Smooth muscle cell (in vitro differentiated cells): ENCODE data around the gene PLK1. TPM values are rescaled to one million over a fixed set of nuclear protein-coding genes. Genes with fewer than 3 reads are reported as not detected.

Experiments used
- DNase-seq: peaks from one replicate; lab custom pipeline; 2025; ENCODE audit not compliant: unreplicated experiment; lab: John Stamatoyannopoulos, UW
- H2AFZ ChIP-seq: fragments of 200-600 bp; sonication (generic); 2 replicates; pipeline ENCODE4 v1.6.0; 2016; ENCODE audit warnings: antibody characterized with exemption, low read depth, mild to moderate bottlenecking
- H3F3A ChIP-seq: fragments of 200-600 bp; sonication (generic); 2 replicates; pipeline ENCODE4 v1.6.0; 2017; ENCODE audit warnings: antibody characterized with exemption, low read depth
- H3K27ac ChIP-seq: fragments of 200-600 bp; sonication (generic); 2 replicates; pipeline ENCODE4 v1.5.1; 2016; ENCODE audit warnings: low read depth, mild to moderate bottlenecking
- H3K27me3 ChIP-seq: fragments of 200-600 bp; sonication (generic); 2 replicates; pipeline ENCODE4 v1.6.1; 2016; ENCODE audit warnings: low read depth, mild to moderate bottlenecking
- H3K36me3 ChIP-seq: fragments of 200-600 bp; sonication (generic); 2 replicates; pipeline ENCODE4 v1.5.1; 2016; ENCODE audit warnings: low read depth
- H3K4me1 ChIP-seq: fragments of 200-600 bp; sonication (generic); 2 replicates; pipeline ENCODE4 v1.5.1; 2016; ENCODE audit warnings: low read depth
- H3K4me2 ChIP-seq: fragments of 200-600 bp; sonication (generic); 2 replicates; pipeline ENCODE4 v1.6.0; 2016; ENCODE audit warnings: mild to moderate bottlenecking
- H3K4me3 ChIP-seq: fragments of 200-600 bp; sonication (generic); 2 replicates; pipeline ENCODE4 v1.5.1; 2016; ENCODE audit warnings: mild to moderate bottlenecking
- H3K79me2 ChIP-seq: fragments of 200-600 bp; sonication (generic); 2 replicates; pipeline ENCODE4 v1.6.0; 2016; ENCODE audit warnings: low read depth, mild to moderate bottlenecking
- H3K9ac ChIP-seq: fragments of 200-600 bp; sonication (generic); 2 replicates; pipeline ENCODE4 v1.6.0; 2016; ENCODE audit warnings: low read depth
- H3K9me3 ChIP-seq: fragments of 200-600 bp; sonication (generic); replicated peaks from 2 replicates; pipeline ENCODE4 v1.5.1; 2016; ENCODE audit warnings: low read depth
- H4K20me1 ChIP-seq: fragments of 200-600 bp; sonication (generic); 2 replicates; pipeline ENCODE4 v1.6.0; 2016; ENCODE audit warnings: low read depth
- CTCF ChIP-seq: fragments of 200-600 bp; sonication (generic); IDR thresholded peaks from 2 replicates; pipeline ENCODE4 v1.5.1; 2017; ENCODE audit warnings: borderline replicate concordance, mild to moderate bottlenecking, antibody characterized with exemption; ENCODE audit not compliant: insufficient read depth, poor library complexity, severe bottlenecking
- WGBS: methylation state at CpG from one replicate; pipeline ENCODE4 v1.1.7; 2016; ENCODE audit warnings: low lambda C conversion rate; 5-methylcytosine and 5-hydroxymethylcytosine counted together
- polyA plus RNA-seq: library from polyadenylated mRNA; unstranded; fragments of >200 nt; fragmentation: Nextera tagmentation; extraction: Ambion mirVana; gene quantifications from 2 replicates; pipeline ENCODE4 v1.2.1, GENCODE V29; 2016
- total RNA-seq: library from RNA; depleted of rRNA; stranded (reverse); fragments of >200 nt; gene quantifications from 2 replicates; pipeline ENCODE4 v1.2.3, GENCODE V29; 2014

PLK1 gene
- total and polyA plus RNA-seq, 2 experiments from 2014 or later: 15.5 to 29.7 TPM

GRCh38 chr16:23683487-23683886 lies 4.8 kb downstream of the PLK1 start:
- Histone ChIP-seq H3K4me3 (no peak overlapping the region), H3K9ac (no peak overlapping the region), H2AFZ (no peak overlapping the region), H3K4me1 (peaks cover 11% of the 10 kb centered on the region), H3F3A (no peaks in the 10 kb centered on the region), H3K79me2 (peaks cover 23% of the 10 kb centered on the region), H4K20me1 (peaks cover 15% of the 10 kb centered on the region), H3K27me3 (no peaks in the 10 kb centered on the region), H3K9me3 (no peaks in the 10 kb centered on the region), H3K27ac (no peak overlapping the region), H3K36me3 (no peaks in the 10 kb centered on the region), H3K4me2 (no peak overlapping the region)
- TF ChIP-seq CTCF: no peak
- no peak for DNase-seq
- 96% methylated on average over 3 of the region's 3 CpGs for WGBS

GRCh38 chr16:23687034-23687808 lies 8.5 kb downstream of the PLK1 start:
- H3K9ac ChIP-seq: no peak overlapping the region
- DNase-seq: no peak
- H2AFZ ChIP-seq: no peak overlapping the region
- H3K27ac ChIP-seq: no peak overlapping the region
- 94% methylated on average over 16 of the region's 16 CpGs for WGBS
- H3K4me2 ChIP-seq: no peak overlapping the region
- TF ChIP-seq CTCF: no peak
- H3K36me3 ChIP-seq: no peaks in the 10 kb centered on the region
- no peaks in the 10 kb centered on the region for H3F3A ChIP-seq
- H3K9me3 ChIP-seq: no peaks in the 10 kb centered on the region
- no peaks in the 10 kb centered on the region for H3K27me3 ChIP-seq
- H3K79me2 ChIP-seq: no peaks in the 10 kb centered on the region
- H3K4me1 ChIP-seq: no peaks in the 10 kb centered on the region
- no peaks in the 10 kb centered on the region for H4K20me1 ChIP-seq
- no peak overlapping the region for H3K4me3 ChIP-seq

GRCh38 chr16:23689442-23690187 lies 10.9 kb downstream of the PLK1 start:
- H3K9ac ChIP-seq: no peak overlapping the region
- no peaks in the 10 kb centered on the region for H4K20me1 ChIP-seq
- H3K4me2 ChIP-seq: no peak overlapping the region
- peaks cover 3% of the 10 kb centered on the region for H3K4me1 ChIP-seq
- H3K9me3 ChIP-seq: no peaks in the 10 kb centered on the region
- H3K79me2 ChIP-seq: no peaks in the 10 kb centered on the region
- H3K27me3 ChIP-seq: no peaks in the 10 kb centered on the region
- H2AFZ ChIP-seq: no peak overlapping the region
- no peak overlapping the region for H3K27ac ChIP-seq
- peaks cover 5% of the 10 kb centered on the region for H3F3A ChIP-seq
- 98% methylated on average over 36 of the region's 36 CpGs for WGBS
- H3K4me3 ChIP-seq: no peak overlapping the region
- no peak for TF ChIP-seq CTCF
- DNase-seq: no peak
- H3K36me3 ChIP-seq: no peaks in the 10 kb centered on the region
